ENCODE data around the gene RBM19.
A peak's percentile ranks its signal among the peaks of the same experiment; 100 is the strongest.

RBM19 gene

GRCh38 chr12:113931517-113931916, 34.6 kb downstream of the RBM19 start:
- no peak for DNase-seq (ENCODE audit: low read depth in 2 of 2)

- no peak for DNase-seq (ENCODE audit: low read depth in 2 of 2)
Observed at GRCh38 chr12:113930249-113930648, 35.9 kb downstream of the RBM19 start.

- no peak for DNase-seq (ENCODE audit: low read depth in 2 of 2)
Observed at GRCh38 chr12:113929312-113929989, 36.7 kb downstream of the RBM19 start.

GRCh38 chr12:113926788-113927187, 39.3 kb downstream of the RBM19 start:
- DNase-seq (ENCODE audit: low read depth in 2 of 2), result no peak

GRCh38 chr12:113924341-113924740, 41.8 kb downstream of the RBM19 start:
- no peak for DNase-seq (ENCODE audit: low read depth in 2 of 2)

- no peak for DNase-seq (ENCODE audit: low read depth in 2 of 2)
Observed at GRCh38 chr12:113923251-113923650, 42.9 kb downstream of the RBM19 start.

- DNase-seq (ENCODE audit: low read depth in 2 of 2), result no peak
Observed at GRCh38 chr12:113921430-113921829, 44.7 kb downstream of the RBM19 start.

GRCh38 chr12:113919791-113920190, 46.3 kb downstream of the RBM19 start:
- no peak for DNase-seq (ENCODE audit: low read depth in 2 of 2)

- DNase-seq (ENCODE audit: low read depth in 2 of 2), result no peak
Observed at GRCh38 chr12:113918306-113918705, 47.8 kb downstream of the RBM19 start.

- DNase-seq (ENCODE audit: low read depth in 2 of 2), result no peak
Observed at GRCh38 chr12:113917393-113917792, 48.7 kb downstream of the RBM19 start.

GRCh38 chr12:113914806-113915205, 51.3 kb downstream of the RBM19 start:
- no peak for DNase-seq (ENCODE audit: low read depth in 2 of 2)

GRCh38 chr12:113914176-113914575, 51.9 kb downstream of the RBM19 start:
- no peak for DNase-seq (ENCODE audit: low read depth in 2 of 2)

GRCh38 chr12:113912760-113913329, 53.3 kb downstream of the RBM19 start:
- peak; percentile 1 to 14 for DNase-seq (ENCODE audit: low read depth in 2 of 2)

GRCh38 chr12:113911971-113912759, 54.0 kb downstream of the RBM19 start:
- DNase-seq (ENCODE audit: low read depth in 2 of 2), result no peak

- DNase-seq (ENCODE audit: low read depth in 2 of 2), result no peak
Observed at GRCh38 chr12:113910751-113911272, 55.3 kb downstream of the RBM19 start.

- no peak for DNase-seq (ENCODE audit: low read depth in 2 of 2)
Observed at GRCh38 chr12:113909776-113910420, 56.2 kb downstream of the RBM19 start.

GRCh38 chr12:113908584-113909100, 57.5 kb downstream of the RBM19 start:
- DNase-seq (ENCODE audit: low read depth in 2 of 2), result no peak

- no peak for DNase-seq (ENCODE audit: low read depth in 2 of 2)
Observed at GRCh38 chr12:113907446-113908180, 58.5 kb downstream of the RBM19 start.

GRCh38 chr12:113906411-113907200, 59.5 kb downstream of the RBM19 start:
- no peak for DNase-seq (ENCODE audit: low read depth in 2 of 2)

GRCh38 chr12:113905829-113906228, 60.3 kb downstream of the RBM19 start:
- no peak for DNase-seq (ENCODE audit: low read depth in 2 of 2)
